ENCODE results near the gene CTNNA1. TPM values are rescaled to one million over a fixed set of nuclear protein-coding genes. Genes with fewer than 3 reads are reported as not detected.

Gene CTNNA1, protein sequence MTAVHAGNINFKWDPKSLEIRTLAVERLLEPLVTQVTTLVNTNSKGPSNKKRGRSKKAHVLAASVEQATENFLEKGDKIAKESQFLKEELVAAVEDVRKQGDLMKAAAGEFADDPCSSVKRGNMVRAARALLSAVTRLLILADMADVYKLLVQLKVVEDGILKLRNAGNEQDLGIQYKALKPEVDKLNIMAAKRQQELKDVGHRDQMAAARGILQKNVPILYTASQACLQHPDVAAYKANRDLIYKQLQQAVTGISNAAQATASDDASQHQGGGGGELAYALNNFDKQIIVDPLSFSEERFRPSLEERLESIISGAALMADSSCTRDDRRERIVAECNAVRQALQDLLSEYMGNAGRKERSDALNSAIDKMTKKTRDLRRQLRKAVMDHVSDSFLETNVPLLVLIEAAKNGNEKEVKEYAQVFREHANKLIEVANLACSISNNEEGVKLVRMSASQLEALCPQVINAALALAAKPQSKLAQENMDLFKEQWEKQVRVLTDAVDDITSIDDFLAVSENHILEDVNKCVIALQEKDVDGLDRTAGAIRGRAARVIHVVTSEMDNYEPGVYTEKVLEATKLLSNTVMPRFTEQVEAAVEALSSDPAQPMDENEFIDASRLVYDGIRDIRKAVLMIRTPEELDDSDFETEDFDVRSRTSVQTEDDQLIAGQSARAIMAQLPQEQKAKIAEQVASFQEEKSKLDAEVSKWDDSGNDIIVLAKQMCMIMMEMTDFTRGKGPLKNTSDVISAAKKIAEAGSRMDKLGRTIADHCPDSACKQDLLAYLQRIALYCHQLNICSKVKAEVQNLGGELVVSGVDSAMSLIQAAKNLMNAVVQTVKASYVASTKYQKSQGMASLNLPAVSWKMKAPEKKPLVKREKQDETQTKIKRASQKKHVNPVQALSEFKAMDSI
- total RNA-seq, result 576 and 698 TPM in 2 replicates

DNA sequence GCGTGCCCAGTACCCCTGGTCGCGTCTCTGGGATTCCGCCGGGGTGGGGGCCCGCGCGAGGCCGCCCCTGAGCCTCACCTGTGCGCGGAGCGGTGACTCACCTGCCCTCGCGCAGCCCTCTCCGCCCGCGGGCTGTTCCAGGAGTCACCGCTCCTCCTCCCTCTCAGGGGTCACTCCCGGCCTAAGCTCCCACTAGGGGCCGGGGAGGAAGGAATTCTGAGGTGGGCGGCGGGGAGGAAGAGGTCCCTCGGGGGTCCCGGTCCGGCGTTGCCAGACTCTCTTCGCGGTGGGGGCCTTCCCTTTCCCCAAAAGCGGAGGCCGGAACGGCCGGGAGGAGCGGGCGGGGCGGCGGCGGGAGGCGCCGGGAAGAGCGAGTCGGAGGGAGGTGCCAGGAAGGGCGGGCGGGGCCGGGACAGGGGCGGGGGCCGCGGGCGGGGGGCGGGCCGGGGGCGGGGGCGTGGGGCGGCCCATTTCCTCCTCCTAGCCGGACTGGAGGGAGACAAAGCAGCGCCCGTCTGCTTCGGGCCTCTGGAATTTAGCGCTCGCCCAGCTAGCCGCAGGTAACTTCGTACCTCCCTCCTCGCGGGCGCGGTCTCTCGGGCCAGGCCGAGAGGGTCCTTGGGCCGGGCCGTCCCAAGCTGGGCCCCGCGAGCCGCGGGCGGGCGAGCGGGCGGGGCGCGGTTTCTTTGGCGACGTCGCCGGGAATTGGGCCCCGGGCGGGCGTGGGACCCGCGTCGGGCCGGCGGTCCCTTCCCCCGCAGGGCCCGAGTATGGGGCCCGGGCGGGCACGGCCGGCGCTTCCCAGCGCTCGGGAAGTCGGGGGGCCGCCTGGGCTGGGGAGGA lies at the start of gene CTNNA1:
Gene CTNNA1, plus strand, starts transcription at position 475 of the 843 bp plus-strand sequence. CDS start 28,500 bp downstream, outside the sequence.

DNA sequence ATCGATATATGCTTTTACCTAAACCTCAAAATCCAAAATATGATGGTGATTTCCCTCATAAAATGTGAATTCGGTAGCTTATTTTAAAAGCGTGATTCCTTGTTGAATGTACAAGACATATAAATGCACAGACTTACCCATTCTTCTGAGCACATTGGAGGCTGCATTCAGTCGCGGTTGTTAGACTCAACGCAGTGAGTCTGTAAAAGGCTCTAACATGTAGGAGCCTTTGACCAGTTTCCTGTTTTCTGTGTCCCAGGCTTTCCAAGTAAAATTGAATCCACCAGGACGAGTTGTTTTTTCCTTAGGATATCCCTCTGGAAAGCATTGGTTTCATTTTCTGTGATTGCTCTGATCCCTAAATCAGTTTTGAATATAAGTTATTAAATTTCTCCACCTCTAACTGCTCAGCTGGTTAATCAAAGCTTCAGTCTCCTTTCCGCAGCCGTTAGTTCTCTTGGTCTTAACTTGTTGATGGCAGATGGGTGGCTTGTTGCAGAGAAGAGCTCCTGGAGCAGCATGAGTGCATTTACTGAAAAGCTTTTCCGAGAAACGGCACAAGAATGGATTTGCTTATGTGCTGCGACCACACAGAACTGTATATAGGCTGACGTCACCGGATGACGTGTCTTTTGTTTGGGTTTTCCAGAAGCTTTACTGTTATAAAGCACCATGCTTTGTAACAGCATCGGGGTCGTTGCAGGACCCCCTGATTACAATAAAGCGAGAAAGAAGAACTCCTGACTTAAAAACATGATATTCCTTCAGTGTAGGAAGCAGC lies 121.7 kb downstream of the CTNNA1 start, which contains the start of gene LRRTM2:
Gene LRRTM2, minus strand, starts transcription at position 565 of the 781 bp plus-strand sequence. Its CDS starts 424 bp downstream, at position 141.

Other genes starting within 250 kb of the CTNNA1 start
- gene ETF1, start 210.2 kb upstream of the CTNNA1 start, total RNA-seq, result 63.3 and 91.3 TPM in 2 replicates
- 131 and 219 TPM in 2 replicates for gene HSPA9, start 178.0 kb upstream of the CTNNA1 start, total RNA-seq
- gene LRRTM2, start 121.9 kb downstream of the CTNNA1 start, total RNA-seq, result 1.2 and 1.6 TPM in 2 replicates